Sigmoid colon (tissue), 3 donors: ENCODE results near the gene ALG10.

Source experiments
- CTCF ChIP-seq, 4 experiments: fragments of 450-650 bp in 3 of 4; fragments of 200-600 bp in 1 of 4; IDR thresholded peaks; one replicate each; pipeline ENCODE4 v1.5.1; 2016 to 2019; ENCODE audit warnings: antibody characterized with exemption in 4 of 4, mild to moderate bottlenecking in 3 of 4, moderate library complexity in 2 of 4
- POLR2A ChIP-seq, 2 donors: fragments of 450-650 bp; IDR thresholded peaks; one replicate each; pipeline ENCODE4 v1.6.1; 2016; ENCODE audit warnings: antibody characterized with exemption in 2 of 2, mild to moderate bottlenecking in 2 of 2, moderate library complexity in 2 of 2

- TF ChIP-seq CTCF (IDR thresholded peaks at IDR 0.05) (no peak), POLR2A (IDR thresholded peaks at IDR 0.05) (no peak)
Observed at GRCh38 chr12:34054938-34055337, 32.6 kb downstream of the ALG10 start.
